GM10847 (cell line): ENCODE data around the gene NR2C2.

ENCODE experiments used
- POLR2A ChIP-seq: IDR thresholded peaks from 2 replicates; pipeline ENCODE4 v1.6.1; 2011; ENCODE audit not compliant: insufficient read length; ENCODE audit errors: extremely low read depth

The NR2C2 gene

GRCh38 chr3:15052335-15053242 lies 105.2 kb downstream of the NR2C2 start:
- no peak for TF ChIP-seq POLR2A

- no peak for TF ChIP-seq POLR2A
Observed at GRCh38 chr3:15053541-15053940, 106.2 kb downstream of the NR2C2 start.

GRCh38 chr3:15055019-15055557 lies 107.7 kb downstream of the NR2C2 start:
- TF ChIP-seq POLR2A = no peak

- TF ChIP-seq POLR2A = no peak
Observed at GRCh38 chr3:15056676-15057404, 109.5 kb downstream of the NR2C2 start.

- no peak for TF ChIP-seq POLR2A
Observed at GRCh38 chr3:15060029-15060428, 112.6 kb downstream of the NR2C2 start.

GRCh38 chr3:15063238-15063637 lies 115.9 kb downstream of the NR2C2 start:
- no peak for TF ChIP-seq POLR2A

GRCh38 chr3:15063656-15064286 lies 116.4 kb downstream of the NR2C2 start:
- no peak for TF ChIP-seq POLR2A

GRCh38 chr3:15064299-15064834 lies 117.0 kb downstream of the NR2C2 start:
- no peak for TF ChIP-seq POLR2A

GRCh38 chr3:15064835-15065549 lies 117.6 kb downstream of the NR2C2 start, which contains the start of gene MRPS25:
MRPS25 (minus strand) TSS chr3:15065315; CDS start chr3:15065194, 121 bp downstream.
- TF ChIP-seq POLR2A = peak; percentile 97

GRCh38 chr3:15065550-15066007 lies 118.2 kb downstream of the NR2C2 start:
- no peak for TF ChIP-seq POLR2A

- TF ChIP-seq POLR2A = no peak
Observed at GRCh38 chr3:15066467-15066866, 119.1 kb downstream of the NR2C2 start.

GRCh38 chr3:15069441-15069840 lies 122.1 kb downstream of the NR2C2 start:
- TF ChIP-seq POLR2A = no peak

GRCh38 chr3:15071699-15072098 lies 124.3 kb downstream of the NR2C2 start:
- no peak for TF ChIP-seq POLR2A

GRCh38 chr3:15074500-15074899 lies 127.1 kb downstream of the NR2C2 start:
- no peak for TF ChIP-seq POLR2A
